GM23338 (cell line): ENCODE measurements around the gene SCNN1A.

Experiments used
- CREB1 ChIP-seq: fragments of 250-450 bp; sonication (Bioruptor Pico); IDR thresholded peaks from 2 replicates; pipeline ENCODE4 v1.5.0; 2020; ENCODE audit warnings: low read depth, mild to moderate bottlenecking, moderate library complexity
- CTCF ChIP-seq, 2 experiments: fragments of 200-600 bp in 1 of 2; sonication (generic) in 1 of 2; conservative IDR thresholded peaks; 2 replicates each; pipeline versions ENCODE4 v1.5.1 to v1.6.1; 2016 to 2017; ENCODE audit warnings: antibody characterized with exemption in 2 of 2, low read depth in 2 of 2, mild to moderate bottlenecking in 2 of 2, moderate library complexity in 1 of 2
- EZH2 ChIP-seq: fragments of 200-600 bp; sonication (generic); IDR thresholded peaks from one replicate; pipeline ENCODE4 v1.8.0; 2017; ENCODE audit warnings: antibody characterized with exemption, mild to moderate bottlenecking, low read depth; ENCODE audit not compliant: unreplicated experiment
- EZH2phosphoT487 ChIP-seq: fragments of 200-600 bp; sonication (generic); IDR thresholded peaks from one replicate; pipeline ENCODE4 v1.8.1; 2018; ENCODE audit warnings: antibody characterized with exemption; ENCODE audit not compliant: unreplicated experiment
- JUNB ChIP-seq: IDR thresholded peaks from one replicate; pipeline ENCODE4 v1.6.1; 2016; ENCODE audit warnings: antibody characterized with exemption; ENCODE audit not compliant: unreplicated experiment
- NANOG ChIP-seq: IDR thresholded peaks from 2 replicates; pipeline ENCODE4 v1.6.1; 2016; ENCODE audit warnings: antibody characterized with exemption, borderline replicate concordance
- POLR2AphosphoS5 ChIP-seq: IDR thresholded peaks from 2 replicates; pipeline ENCODE4 v1.6.1; 2016; ENCODE audit warnings: antibody characterized with exemption, low read depth
- STAT1 ChIP-seq: IDR thresholded peaks from one replicate; pipeline ENCODE4 v1.6.1; 2016; ENCODE audit warnings: antibody characterized with exemption; ENCODE audit not compliant: unreplicated experiment
- ZNF114 ChIP-seq: fragments of 250-450 bp; sonication (Bioruptor Pico); IDR thresholded peaks from 2 replicates; pipeline ENCODE4 v1.5.0; 2020; ENCODE audit warnings: mild to moderate bottlenecking, moderate library complexity
- ZNF331 ChIP-seq: fragments of 250-450 bp; sonication (Bioruptor Pico); IDR thresholded peaks from 2 replicates; pipeline ENCODE4 v1.5.0; 2020; ENCODE audit warnings: low read depth, mild to moderate bottlenecking, moderate library complexity
- TF ChIP-seq, protein P1 (sequence below): IDR thresholded peaks from one replicate; pipeline ENCODE4 v1.6.1; 2018; ENCODE audit warnings: antibody characterized with exemption; ENCODE audit not compliant: unreplicated experiment
- TF ChIP-seq, protein P2 (sequence below): IDR thresholded peaks from 2 replicates; pipeline ENCODE4 v1.6.1; 2016; ENCODE audit warnings: antibody characterized with exemption
- TF ChIP-seq, protein P3 (sequence below): fragments of 250-450 bp; sonication (Bioruptor Pico); IDR thresholded peaks from 2 replicates; pipeline ENCODE4 v1.5.0; 2020; ENCODE audit warnings: mild to moderate bottlenecking, moderate library complexity

DNA sequence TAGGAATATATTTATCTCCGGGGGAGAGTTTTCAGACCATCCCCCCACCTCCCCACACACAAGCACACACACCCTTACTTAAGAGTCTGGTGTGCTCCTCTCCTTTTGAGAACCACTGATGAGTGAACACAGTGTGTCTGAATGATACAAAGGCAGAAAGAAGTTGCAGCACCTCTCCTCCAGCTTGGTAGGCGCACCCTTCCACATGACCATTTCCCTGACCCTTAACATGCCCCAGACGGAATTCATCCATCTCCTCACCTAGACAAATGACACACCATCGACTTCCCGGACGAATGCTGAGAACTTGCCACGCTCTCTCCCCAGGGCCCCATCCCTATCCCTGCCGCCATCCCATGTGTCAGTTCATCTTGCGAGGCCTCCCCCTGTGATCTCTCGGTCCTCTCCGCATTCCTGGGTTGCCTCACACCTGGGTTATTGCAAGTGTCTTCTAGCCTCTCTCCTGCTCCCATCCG is 37.4 kb downstream of the SCNN1A start:
- TF ChIP-seq CTCF (conservative IDR thresholded peaks at IDR 0.05; ENCODE audit: low read depth in 2 of 2) (no peak), EZH2 (no peak), POLR2AphosphoS5 (no peak), CREB1 (CRISPR knock-in tag) (no peak), EZH2phosphoT487 (no peak), ZNF331 (CRISPR knock-in tag) (no peak), NANOG (no peak), STAT1 (no peak), ZNF114 (CRISPR knock-in tag) (no peak), JUNB (no peak)
- TF ChIP-seq, protein P1, sequence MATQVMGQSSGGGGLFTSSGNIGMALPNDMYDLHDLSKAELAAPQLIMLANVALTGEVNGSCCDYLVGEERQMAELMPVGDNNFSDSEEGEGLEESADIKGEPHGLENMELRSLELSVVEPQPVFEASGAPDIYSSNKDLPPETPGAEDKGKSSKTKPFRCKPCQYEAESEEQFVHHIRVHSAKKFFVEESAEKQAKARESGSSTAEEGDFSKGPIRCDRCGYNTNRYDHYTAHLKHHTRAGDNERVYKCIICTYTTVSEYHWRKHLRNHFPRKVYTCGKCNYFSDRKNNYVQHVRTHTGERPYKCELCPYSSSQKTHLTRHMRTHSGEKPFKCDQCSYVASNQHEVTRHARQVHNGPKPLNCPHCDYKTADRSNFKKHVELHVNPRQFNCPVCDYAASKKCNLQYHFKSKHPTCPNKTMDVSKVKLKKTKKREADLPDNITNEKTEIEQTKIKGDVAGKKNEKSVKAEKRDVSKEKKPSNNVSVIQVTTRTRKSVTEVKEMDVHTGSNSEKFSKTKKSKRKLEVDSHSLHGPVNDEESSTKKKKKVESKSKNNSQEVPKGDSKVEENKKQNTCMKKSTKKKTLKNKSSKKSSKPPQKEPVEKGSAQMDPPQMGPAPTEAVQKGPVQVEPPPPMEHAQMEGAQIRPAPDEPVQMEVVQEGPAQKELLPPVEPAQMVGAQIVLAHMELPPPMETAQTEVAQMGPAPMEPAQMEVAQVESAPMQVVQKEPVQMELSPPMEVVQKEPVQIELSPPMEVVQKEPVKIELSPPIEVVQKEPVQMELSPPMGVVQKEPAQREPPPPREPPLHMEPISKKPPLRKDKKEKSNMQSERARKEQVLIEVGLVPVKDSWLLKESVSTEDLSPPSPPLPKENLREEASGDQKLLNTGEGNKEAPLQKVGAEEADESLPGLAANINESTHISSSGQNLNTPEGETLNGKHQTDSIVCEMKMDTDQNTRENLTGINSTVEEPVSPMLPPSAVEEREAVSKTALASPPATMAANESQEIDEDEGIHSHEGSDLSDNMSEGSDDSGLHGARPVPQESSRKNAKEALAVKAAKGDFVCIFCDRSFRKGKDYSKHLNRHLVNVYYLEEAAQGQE, result no peak
- TF ChIP-seq, protein P2, sequence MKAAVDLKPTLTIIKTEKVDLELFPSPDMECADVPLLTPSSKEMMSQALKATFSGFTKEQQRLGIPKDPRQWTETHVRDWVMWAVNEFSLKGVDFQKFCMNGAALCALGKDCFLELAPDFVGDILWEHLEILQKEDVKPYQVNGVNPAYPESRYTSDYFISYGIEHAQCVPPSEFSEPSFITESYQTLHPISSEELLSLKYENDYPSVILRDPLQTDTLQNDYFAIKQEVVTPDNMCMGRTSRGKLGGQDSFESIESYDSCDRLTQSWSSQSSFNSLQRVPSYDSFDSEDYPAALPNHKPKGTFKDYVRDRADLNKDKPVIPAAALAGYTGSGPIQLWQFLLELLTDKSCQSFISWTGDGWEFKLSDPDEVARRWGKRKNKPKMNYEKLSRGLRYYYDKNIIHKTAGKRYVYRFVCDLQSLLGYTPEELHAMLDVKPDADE, result no peak
- TF ChIP-seq, protein P3, sequence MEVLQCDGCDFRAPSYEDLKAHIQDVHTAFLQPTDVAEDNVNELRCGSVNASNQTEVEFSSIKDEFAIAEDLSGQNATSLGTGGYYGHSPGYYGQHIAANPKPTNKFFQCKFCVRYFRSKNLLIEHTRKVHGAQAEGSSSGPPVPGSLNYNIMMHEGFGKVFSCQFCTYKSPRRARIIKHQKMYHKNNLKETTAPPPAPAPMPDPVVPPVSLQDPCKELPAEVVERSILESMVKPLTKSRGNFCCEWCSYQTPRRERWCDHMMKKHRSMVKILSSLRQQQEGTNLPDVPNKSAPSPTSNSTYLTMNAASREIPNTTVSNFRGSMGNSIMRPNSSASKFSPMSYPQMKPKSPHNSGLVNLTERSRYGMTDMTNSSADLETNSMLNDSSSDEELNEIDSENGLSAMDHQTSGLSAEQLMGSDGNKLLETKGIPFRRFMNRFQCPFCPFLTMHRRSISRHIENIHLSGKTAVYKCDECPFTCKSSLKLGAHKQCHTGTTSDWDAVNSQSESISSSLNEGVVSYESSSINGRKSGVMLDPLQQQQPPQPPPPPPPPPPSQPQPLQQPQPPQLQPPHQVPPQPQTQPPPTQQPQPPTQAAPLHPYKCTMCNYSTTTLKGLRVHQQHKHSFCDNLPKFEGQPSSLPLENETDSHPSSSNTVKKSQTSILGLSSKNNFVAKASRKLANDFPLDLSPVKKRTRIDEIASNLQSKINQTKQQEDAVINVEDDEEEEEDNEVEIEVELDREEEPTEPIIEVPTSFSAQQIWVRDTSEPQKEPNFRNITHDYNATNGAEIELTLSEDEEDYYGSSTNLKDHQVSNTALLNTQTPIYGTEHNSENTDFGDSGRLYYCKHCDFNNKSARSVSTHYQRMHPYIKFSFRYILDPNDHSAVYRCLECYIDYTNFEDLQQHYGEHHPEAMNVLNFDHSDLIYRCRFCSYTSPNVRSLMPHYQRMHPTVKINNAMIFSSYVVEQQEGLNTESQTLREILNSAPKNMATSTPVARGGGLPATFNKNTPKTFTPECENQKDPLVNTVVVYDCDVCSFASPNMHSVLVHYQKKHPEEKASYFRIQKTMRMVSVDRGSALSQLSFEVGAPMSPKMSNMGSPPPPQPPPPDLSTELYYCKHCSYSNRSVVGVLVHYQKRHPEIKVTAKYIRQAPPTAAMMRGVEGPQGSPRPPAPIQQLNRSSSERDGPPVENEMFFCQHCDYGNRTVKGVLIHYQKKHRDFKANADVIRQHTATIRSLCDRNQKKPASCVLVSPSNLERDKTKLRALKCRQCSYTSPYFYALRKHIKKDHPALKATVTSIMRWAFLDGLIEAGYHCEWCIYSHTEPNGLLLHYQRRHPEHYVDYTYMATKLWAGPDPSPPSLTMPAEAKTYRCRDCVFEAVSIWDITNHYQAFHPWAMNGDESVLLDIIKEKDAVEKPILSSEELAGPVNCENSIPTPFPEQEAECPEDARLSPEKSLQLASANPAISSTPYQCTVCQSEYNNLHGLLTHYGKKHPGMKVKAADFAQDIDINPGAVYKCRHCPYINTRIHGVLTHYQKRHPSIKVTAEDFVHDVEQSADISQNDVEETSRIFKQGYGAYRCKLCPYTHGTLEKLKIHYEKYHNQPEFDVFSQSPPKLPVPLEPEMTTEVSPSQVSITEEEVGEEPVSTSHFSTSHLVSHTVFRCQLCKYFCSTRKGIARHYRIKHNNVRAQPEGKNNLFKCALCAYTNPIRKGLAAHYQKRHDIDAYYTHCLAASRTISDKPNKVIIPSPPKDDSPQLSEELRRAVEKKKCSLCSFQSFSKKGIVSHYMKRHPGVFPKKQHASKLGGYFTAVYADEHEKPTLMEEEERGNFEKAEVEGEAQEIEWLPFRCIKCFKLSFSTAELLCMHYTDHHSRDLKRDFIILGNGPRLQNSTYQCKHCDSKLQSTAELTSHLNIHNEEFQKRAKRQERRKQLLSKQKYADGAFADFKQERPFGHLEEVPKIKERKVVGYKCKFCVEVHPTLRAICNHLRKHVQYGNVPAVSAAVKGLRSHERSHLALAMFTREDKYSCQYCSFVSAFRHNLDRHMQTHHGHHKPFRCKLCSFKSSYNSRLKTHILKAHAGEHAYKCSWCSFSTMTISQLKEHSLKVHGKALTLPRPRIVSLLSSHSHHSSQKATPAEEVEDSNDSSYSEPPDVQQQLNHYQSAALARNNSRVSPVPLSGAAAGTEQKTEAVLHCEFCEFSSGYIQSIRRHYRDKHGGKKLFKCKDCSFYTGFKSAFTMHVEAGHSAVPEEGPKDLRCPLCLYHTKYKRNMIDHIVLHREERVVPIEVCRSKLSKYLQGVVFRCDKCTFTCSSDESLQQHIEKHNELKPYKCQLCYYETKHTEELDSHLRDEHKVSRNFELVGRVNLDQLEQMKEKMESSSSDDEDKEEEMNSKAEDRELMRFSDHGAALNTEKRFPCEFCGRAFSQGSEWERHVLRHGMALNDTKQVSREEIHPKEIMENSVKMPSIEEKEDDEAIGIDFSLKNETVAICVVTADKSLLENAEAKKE, result no peak
